KG1 (cell line): ENCODE measurements around the gene SUGP1.
"Not testable (repeated sequence)": the region's sequence is repeated elsewhere in the genome, so short reads cannot be mapped to it uniquely, and the experiment has no call there.

Experiments
- DNase-seq: peaks from one replicate; lab custom pipeline; 2025; lab: John Stamatoyannopoulos, UW

Gene SUGP1

DNA sequence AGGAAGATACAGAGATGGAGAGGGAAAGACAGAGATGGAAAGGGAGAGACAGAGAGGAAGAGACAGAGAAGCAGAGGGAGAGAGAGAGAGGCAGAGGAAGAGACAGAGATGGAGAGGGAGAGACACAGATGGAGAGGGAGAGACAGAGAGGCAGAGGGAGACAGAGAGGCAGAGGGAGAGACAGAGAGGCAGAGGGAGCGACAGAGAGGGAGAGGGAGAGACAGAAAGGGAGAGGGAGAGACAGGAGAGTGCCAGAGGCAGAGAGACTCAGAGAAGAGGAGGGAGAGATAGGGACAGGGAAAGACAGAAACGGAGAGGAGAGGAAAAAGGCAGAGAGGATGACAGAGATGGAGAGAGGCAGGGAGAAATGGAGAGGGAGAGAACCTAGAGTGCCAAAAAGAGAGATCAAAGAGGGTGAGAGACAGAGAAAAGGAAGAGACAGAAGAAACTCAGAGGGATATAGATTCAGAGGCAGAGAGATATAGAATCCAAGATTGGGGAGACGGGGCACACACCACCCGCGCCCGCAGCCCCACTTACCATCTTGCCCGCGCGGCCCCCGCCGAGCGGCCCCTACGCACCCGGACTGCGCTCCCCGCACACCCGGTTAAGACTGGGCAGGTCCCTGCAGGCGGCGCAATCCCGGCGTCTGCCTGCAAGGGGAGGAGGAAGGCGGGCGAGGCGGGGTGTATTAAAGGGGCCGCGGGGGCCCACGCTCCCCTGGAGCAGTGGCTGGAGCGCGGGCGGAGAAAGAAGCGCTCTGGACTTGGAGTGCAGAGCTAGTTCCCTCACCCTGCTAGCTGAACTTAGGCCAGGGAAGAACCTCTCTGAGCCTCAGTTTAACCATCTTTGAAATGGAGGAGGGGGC, 57.9 kb downstream of the SUGP1 start:
- DNase-seq, result no peak

DNA sequence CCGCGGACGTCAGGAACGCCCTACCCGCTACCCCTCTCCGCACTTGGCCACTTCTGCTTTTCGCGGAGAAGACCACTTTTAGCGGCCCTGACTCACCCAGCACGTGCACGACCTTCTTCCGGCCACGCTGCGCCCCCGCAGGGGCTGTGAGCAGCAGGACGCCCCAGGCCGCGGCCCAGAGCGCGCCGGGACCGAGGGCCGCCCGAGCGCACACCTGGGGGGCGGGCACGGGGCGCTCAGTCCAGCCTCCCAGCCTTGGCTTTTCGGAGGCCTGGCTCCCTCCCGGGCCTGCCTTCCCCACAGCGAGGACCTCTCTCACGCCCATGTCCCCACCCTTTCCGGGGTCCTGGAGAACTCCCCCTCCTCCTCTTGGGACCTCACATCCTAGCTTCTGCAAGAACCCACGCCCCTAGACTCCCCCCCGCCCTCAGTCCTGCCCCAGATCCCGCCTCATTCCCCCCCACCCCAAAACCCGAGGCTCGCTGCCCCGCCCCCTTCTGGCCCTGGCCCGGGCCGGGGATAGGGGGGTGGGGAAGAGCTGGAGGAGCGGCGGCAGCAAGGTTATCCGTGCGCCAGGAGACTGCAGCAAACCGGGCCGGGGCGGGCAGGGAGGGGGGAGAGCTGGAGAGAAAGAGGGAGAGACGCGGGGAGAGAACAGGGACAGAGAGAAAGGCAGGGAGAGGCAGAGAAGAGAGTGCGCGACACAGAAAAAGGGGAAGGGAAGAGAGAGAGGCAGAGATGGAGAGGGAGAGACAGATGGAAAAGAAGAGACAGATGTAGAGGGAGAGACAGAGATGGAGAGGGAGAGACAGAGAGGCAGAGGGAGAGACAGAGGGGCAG, 58.7 kb downstream of the SUGP1 start:
- peak; percentile 10 for DNase-seq

DNA sequence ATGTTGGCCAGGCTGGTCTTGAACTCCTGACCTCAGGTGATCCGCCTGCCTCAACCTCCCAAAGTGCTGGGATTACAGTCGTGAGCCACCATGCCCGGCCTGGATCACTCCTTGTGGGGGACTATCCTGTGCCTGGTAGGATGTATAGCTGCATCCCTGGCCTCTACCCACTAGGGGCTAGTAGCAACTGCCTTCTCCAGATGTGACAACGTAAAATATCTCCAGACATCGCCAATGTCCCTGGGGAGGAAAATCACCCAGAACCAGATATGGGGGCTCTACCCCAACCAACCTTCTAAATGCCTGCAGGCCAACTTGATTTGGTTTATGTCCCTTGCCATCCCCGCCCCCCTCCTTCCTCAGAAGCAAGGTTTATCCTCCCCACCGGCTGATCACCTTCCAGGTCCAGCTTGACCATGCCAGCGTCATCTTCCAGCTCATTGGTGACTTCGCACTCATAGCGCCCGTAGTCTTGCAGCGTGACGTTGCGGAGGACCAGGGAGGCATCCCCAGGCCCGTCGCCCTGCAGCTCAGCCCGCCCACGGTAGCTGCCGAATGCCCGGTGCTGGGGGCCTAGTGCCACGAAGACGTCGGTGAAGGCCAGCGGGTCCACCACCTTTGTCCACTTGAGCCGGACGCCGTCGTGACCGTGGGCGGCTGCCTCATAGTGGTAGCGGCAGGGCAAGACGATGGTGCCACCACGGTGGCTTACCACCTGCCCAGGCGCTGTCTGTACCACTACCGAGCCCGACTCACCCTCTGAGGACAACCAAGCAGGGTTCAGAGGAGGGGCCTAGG, 59.7 kb downstream of the SUGP1 start:
- no peak for DNase-seq

GRCh38 chr19:19259741-19260140, 60.6 kb downstream of the SUGP1 start:
- DNase-seq, result no peak

DNA sequence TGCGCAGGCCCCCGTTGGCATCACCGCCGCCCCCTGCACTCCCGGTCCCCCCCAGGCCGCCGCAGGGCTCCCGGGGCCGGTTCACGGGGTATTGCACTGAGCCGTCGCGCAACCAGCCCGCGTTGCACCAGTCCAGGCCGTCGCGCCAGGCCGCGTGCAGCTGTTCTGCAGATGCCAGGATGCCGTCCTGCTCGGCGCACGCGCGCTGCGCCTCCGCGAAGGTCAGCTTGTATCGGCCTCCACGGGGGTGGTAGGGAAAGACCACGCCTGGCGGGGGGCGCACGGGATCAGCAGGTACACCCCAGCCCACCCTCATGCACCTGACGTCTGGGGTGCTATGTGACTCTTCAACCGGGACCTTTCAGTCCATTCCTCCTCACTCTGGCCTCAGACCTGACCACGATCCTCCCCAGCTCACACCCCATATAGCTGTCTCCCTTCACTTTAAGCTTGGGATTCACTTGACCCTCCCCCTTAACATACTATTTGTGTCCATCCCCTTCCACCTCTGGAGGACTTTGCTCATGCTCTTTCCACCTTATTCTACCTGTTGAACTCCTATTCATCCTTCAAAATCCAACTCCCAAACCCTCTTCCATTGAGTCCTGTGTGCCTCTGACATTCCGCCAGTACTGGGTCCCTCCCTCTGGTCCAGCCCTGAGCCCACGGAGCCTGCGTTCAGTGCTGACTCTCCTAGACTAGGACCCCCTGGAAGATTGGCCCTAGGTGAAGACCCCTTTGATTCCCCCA, 61.5 kb downstream of the SUGP1 start:
- DNase-seq, result no peak

GRCh38 chr19:19257836-19258588, 62.3 kb downstream of the SUGP1 start:
- DNase-seq, result no peak

- DNase-seq, result no peak
Measured at GRCh38 chr19:19257137-19257536, 63.2 kb downstream of the SUGP1 start.

- DNase-seq, result no peak
Measured at GRCh38 chr19:19256072-19256969, 64.0 kb downstream of the SUGP1 start.

DNA sequence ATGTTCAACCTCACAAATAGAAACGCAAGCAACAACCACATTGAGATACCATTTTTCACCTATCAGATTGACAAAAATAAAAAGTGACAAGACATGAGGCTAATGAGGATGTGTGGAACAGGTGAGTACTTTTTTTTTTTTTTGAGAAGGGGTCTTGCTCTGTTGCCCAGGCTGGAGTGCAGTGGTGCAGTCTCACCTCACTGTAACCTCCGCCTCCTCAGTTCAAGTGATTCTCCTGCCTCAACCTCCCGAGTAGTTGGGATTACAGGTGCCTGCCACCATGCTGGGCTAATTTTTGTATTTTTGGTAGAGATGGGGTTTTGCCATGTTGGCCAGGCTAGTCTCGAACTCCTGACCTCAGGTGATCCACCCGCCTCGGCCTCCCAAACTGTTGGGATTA, 66.9 kb downstream of the SUGP1 start:
- DNase-seq, result not testable (repeated sequence)

- no peak for DNase-seq
Measured at GRCh38 chr19:19250196-19250801, 70.0 kb downstream of the SUGP1 start.

GRCh38 chr19:19240476-19240875, 79.8 kb downstream of the SUGP1 start:
- DNase-seq, result no peak

- no peak for DNase-seq
Measured at GRCh38 chr19:19239675-19240074, 80.6 kb downstream of the SUGP1 start.

DNA sequence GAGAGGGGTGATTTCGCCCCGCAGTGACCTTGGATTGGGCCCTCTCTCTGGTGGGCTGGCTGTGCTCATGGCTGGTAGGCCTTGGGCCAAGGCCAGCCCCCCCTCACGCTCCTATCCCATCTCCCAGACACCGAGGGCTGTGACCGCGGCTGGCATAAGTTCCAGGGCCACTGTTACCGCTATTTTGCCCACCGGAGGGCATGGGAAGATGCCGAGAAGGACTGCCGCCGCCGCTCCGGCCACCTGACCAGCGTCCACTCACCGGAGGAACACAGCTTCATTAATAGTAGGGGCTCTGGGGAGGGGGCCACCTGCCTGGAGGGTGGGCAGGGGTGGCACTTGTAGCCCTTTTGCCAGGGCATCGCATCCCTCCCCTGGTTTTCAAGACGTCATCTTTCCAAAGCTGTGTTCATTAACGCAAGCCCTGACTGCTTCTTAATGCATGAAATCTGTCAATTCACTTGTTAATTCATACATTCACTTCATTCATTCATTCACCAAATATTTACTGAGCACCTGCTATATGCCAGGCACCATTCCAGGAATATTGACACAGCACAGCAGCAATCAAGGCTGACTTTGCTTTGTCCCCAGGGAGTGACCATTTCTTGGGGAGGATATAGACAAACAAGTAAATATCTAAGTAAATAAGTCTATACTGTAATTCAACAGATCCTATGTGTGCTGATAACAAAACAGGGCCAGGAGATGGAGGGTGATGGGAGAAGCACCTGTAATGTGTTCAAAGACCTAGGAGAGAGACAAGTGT, 82.0 kb downstream of the SUGP1 start:
- DNase-seq, result no peak

- no peak for DNase-seq
Measured at GRCh38 chr19:19236173-19236572, 84.1 kb downstream of the SUGP1 start.

DNA sequence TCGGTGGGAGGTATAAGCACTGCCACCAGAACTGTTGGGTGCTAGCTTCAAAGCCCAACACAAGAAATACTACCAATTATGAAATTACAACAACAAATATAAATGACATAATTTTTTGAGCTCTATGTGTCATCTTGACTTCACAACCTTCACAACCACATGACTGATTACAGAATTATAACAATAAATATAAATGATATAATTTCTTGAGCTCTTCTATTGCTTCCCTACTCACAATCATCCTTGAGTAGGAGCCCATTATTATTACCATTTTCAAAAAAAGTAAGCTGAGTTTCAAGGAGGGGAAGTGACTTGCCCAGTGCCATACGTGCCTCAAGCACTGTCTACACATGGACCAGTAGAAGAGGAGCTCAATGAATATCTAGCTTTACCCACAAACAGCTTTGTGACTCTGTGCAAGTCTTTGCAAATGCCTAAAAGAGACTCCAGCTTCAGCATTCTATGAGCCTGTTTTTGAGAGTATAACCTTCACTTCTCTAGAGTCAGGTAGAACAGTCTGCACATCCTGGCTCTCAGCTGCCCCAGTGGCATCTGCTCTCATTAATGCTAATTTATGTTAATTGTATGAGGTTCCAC, 86.0 kb downstream of the SUGP1 start:
- no peak for DNase-seq

DNA sequence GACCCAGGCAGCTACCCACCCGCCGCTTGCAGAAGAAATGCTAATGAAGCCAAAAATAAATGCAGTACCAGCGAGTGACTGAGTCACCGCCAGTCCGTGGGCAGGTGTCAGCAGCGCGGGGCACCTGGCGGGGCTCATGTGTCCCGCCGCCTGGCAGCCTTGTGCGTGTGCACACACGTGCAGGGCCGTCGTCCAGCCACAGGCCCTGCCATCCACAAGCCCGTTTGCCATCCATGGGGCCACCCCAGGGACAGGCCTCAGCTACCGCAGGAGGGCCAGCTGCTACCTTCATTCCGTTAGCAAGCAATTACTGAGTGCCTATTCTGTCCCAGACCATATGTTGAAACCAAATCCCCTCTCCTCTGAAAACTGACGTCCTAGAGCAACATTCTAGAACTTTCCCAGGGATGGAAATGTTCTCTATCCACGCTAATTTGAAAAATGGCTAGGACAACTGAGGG, 88.0 kb downstream of the SUGP1 start:
- DNase-seq, result no peak

DNA sequence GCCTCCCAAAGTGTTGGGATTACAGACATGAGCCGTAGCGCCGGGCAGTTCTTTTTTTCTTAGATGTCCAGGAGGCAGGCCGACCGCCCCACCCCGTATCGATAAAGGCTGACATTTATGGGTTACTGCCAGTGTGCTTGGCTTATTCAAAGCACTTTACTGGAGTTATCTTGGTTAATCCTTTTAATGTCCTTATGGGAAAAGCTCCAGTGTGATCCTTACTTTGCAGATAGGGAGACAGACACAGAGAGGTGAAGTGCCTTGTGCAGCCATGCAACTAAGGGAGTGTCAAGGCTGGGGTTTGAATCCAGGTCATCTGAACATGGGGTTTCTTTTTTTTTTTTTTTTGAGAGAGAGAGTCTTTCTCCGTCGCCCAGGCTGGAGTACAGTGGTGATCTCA, 89.3 kb downstream of the SUGP1 start:
- no peak for DNase-seq

- DNase-seq, result no peak
Measured at GRCh38 chr19:19229701-19230100, 90.6 kb downstream of the SUGP1 start.
